SK-N-SH (cell line): Measurements from ENCODE around the gene DACH1.

Experiments
- EZH2phosphoT487 ChIP-seq: fragments of 200-600 bp; sonication (generic); IDR thresholded peaks from 2 replicates; pipeline ENCODE4 v1.6.1; 2017; ENCODE audit warnings: low read depth, mixed run types, mild to moderate bottlenecking, antibody characterized with exemption, moderate library complexity, borderline replicate concordance
- JUND ChIP-seq: IDR thresholded peaks from 2 replicates; pipeline ENCODE4 v1.4.0; 2012
- POLR2AphosphoS5 ChIP-seq: IDR thresholded peaks from 2 replicates; pipeline ENCODE4 v1.6.1; 2012; ENCODE audit warnings: low read depth, low read length
- SIN3A ChIP-seq: IDR thresholded peaks from 2 replicates; pipeline ENCODE4 v1.6.1; 2012; ENCODE audit warnings: low read depth, mild to moderate bottlenecking, low read length, moderate library complexity, borderline replicate concordance
- SMC3 ChIP-seq: IDR thresholded peaks from 2 replicates; pipeline ENCODE4 v1.6.1; 2012; ENCODE audit warnings: low read depth, low read length, improper control_type of control experiment
- YY1 ChIP-seq: IDR thresholded peaks from 2 replicates; pipeline ENCODE4 v1.4.0; 2012; ENCODE audit warnings: low read depth, mild to moderate bottlenecking
- TF ChIP-seq, protein P1 (sequence below): fragments of 200-600 bp; sonication (generic); IDR thresholded peaks from 2 replicates; pipeline ENCODE4 v1.6.1; 2017; ENCODE audit warnings: antibody characterized with exemption, mild to moderate bottlenecking, moderate library complexity
- TF ChIP-seq, protein P2 (sequence below): IDR thresholded peaks from 2 replicates; pipeline ENCODE4 v1.4.0; 2012; ENCODE audit warnings: low read depth, borderline replicate concordance
- TF ChIP-seq, protein P3 (sequence below): IDR thresholded peaks from 2 replicates; pipeline ENCODE4 v1.4.0; 2012; ENCODE audit warnings: low read depth, borderline replicate concordance
- TF ChIP-seq, protein P4 (sequence below): IDR thresholded peaks from 2 replicates; pipeline ENCODE4 v1.4.0; 2012; ENCODE audit warnings: low read depth
- TF ChIP-seq, protein P5 (sequence below): fragments of 150-350 bp; IDR thresholded peaks from 2 replicates; pipeline ENCODE4 v1.6.1; 2016; ENCODE audit warnings: mild to moderate bottlenecking, low read depth, low read length

DNA sequence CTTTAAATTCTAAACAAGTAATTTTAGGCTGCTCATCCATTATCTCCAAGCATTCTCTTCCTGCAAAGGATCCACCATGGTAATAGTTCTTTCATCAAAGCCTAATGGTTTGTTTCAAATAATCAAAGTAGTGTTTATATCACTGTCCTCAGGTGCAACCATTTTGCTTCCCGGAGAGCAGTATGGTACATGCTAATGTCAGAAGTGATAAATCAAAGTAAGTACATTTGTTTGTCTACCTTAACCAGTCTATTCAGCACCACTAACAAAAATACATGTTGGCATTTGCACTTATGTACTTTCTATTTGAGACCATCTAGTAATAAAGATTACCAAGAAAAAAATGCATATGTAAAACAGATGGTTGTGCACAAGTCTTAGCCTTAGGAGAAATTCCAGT is 37.5 kb downstream of the DACH1 start:
- TF ChIP-seq, protein P1, sequence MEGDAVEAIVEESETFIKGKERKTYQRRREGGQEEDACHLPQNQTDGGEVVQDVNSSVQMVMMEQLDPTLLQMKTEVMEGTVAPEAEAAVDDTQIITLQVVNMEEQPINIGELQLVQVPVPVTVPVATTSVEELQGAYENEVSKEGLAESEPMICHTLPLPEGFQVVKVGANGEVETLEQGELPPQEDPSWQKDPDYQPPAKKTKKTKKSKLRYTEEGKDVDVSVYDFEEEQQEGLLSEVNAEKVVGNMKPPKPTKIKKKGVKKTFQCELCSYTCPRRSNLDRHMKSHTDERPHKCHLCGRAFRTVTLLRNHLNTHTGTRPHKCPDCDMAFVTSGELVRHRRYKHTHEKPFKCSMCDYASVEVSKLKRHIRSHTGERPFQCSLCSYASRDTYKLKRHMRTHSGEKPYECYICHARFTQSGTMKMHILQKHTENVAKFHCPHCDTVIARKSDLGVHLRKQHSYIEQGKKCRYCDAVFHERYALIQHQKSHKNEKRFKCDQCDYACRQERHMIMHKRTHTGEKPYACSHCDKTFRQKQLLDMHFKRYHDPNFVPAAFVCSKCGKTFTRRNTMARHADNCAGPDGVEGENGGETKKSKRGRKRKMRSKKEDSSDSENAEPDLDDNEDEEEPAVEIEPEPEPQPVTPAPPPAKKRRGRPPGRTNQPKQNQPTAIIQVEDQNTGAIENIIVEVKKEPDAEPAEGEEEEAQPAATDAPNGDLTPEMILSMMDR: no peak
- TF ChIP-seq YY1: no peak
- TF ChIP-seq, protein P2, sequence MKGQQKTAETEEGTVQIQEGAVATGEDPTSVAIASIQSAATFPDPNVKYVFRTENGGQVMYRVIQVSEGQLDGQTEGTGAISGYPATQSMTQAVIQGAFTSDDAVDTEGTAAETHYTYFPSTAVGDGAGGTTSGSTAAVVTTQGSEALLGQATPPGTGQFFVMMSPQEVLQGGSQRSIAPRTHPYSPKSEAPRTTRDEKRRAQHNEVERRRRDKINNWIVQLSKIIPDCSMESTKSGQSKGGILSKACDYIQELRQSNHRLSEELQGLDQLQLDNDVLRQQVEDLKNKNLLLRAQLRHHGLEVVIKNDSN: no peak
- TF ChIP-seq, protein P3, sequence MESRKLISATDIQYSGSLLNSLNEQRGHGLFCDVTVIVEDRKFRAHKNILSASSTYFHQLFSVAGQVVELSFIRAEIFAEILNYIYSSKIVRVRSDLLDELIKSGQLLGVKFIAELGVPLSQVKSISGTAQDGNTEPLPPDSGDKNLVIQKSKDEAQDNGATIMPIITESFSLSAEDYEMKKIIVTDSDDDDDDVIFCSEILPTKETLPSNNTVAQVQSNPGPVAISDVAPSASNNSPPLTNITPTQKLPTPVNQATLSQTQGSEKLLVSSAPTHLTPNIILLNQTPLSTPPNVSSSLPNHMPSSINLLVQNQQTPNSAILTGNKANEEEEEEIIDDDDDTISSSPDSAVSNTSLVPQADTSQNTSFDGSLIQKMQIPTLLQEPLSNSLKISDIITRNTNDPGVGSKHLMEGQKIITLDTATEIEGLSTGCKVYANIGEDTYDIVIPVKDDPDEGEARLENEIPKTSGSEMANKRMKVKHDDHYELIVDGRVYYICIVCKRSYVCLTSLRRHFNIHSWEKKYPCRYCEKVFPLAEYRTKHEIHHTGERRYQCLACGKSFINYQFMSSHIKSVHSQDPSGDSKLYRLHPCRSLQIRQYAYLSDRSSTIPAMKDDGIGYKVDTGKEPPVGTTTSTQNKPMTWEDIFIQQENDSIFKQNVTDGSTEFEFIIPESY: no peak
- no peak for TF ChIP-seq EZH2phosphoT487
- TF ChIP-seq JUND: no peak
- TF ChIP-seq, protein P4, sequence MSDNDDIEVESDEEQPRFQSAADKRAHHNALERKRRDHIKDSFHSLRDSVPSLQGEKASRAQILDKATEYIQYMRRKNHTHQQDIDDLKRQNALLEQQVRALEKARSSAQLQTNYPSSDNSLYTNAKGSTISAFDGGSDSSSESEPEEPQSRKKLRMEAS: no peak
- TF ChIP-seq POLR2AphosphoS5: no peak
- TF ChIP-seq SMC3: no peak
- no peak for TF ChIP-seq SIN3A
- TF ChIP-seq, protein P5, sequence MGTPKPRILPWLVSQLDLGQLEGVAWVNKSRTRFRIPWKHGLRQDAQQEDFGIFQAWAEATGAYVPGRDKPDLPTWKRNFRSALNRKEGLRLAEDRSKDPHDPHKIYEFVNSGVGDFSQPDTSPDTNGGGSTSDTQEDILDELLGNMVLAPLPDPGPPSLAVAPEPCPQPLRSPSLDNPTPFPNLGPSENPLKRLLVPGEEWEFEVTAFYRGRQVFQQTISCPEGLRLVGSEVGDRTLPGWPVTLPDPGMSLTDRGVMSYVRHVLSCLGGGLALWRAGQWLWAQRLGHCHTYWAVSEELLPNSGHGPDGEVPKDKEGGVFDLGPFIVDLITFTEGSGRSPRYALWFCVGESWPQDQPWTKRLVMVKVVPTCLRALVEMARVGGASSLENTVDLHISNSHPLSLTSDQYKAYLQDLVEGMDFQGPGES: no peak
